ENCODE measurements around the gene F2RL2.

F2RL2 gene, protein sequence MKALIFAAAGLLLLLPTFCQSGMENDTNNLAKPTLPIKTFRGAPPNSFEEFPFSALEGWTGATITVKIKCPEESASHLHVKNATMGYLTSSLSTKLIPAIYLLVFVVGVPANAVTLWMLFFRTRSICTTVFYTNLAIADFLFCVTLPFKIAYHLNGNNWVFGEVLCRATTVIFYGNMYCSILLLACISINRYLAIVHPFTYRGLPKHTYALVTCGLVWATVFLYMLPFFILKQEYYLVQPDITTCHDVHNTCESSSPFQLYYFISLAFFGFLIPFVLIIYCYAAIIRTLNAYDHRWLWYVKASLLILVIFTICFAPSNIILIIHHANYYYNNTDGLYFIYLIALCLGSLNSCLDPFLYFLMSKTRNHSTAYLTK

DNA sequence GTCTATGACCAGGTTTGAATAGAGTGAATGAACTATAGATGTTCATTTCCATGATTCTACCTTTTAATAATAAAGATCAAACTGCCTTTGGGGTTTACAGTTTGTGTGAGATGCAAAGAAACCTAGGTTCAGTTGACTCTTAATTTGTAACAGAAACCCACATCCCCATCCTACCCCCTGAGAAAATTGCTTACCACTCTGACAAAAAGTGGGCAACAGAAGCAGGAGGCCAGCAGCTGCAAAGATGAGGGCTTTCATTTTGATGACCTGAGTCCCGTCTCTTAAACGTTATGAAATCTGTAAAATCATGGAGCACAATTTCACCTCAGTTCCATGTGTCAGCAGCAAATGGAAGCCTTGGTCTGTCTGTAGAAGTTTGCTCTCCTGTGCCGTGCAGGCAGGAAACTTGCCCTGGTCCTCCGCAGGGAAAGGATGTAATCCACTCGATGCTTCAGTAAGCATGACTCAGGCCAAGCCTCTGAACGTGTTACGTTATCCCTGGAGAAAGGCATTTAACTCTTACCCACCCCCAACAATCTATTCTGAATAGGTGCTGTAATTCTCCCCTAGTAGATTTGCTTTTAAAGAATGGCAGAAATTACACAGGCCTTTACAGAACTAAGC lies at the start of gene F2RL2:
F2RL2 (minus strand) TSS at position 431 of the 624 bp plus-strand sequence; CDS start at position 258, 173 bp downstream.
- DNase-seq = no peak

DNA sequence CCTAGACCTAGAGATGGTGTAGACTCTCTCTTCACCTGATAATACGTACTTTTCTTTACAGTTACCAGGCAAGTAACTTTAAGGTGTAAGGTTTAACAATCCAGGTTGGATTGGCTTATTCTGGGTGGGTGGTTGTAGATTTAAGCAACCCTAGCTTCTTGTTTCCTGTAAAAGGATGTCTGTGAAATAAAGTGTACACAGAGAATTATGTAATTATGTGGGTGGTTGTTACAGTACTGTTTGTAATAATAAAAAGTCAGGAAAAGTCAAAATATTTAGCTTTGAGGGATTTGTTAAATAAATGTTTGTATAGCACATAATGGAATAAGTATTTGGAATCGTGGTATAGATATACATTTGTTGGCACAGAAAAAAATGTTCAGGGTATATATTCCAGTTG lies 49.0 kb upstream of the F2RL2 start:
- DNase-seq = no peak

DNA sequence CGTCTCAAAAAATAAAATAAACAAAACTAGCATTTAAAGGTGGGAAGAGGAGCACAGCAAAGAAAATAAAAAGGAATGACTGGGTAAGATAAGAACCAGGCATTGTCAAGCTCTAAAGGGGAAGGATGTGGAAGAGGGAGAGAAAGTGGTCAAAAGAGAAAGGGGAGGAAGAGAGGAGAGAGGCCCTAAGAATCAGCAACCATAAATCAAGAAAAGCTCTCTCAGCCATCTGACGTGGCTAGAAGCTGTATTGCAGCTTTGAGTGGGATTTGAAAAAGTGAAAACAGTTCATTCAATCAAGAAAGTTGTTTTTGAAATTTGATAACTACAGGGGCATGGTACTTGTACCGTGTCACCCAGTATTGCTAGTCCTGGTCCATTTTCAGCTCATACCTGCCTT lies 47.3 kb upstream of the F2RL2 start:
- DNase-seq = no peak

DNA sequence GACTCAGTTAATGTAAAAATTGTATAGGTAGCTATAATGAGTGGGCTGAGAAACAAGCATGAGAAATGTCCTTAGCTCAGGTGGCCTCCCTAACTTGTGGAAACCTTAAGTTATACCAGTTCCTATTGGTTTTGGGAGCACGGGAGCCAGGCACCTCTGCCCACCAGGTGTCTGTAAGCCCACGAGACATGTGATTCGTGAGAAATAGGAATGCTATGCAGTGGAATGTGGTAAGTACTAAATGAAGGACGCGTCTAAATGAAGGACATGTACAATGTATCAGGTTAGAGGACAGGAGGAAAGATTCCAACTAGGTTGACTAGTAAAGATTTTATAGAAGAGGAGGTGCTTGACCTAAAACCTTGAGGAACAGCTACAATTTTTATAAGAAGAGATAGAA lies 46.0 kb upstream of the F2RL2 start:
- DNase-seq = no peak

DNA sequence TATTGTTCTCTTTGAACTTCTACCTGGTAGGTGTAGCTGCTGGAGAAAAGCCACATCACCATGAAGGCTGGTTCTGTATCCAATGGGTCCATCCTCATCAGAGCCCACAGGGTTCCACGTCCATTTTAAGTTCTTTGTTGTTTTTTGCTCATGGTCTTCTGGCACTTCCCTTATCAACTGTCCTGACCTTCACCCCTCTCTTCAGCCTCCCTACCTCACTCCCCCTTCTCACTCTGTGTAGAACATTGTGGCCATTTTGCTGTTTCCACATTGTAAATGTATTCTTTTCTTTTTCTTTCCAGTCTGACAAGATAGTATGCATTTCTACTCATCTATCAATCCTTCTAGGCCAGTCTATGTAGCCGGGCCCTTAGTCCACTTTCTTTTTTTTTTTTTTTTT lies 44.3 kb upstream of the F2RL2 start:
- DNase-seq = no peak

DNA sequence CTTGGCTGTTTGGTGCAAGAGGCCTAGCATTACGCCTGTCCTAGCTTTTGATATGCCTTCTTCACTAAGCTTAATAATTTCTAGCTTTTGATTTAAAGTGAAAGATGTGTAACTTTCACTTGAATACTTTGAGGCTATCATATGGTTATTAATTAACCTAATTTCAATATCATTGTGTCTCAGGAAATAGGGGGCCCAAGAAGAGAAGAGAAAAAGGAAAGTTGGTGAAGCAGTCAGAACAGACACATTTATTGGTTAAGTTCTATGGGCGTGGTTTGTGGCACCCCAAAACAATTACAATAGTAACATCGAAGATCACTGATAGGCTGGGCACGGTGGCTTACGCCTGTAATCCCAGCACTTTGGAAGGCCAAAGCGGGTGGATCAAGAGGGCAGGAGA lies 40.9 kb upstream of the F2RL2 start:
- no peak for DNase-seq

DNA sequence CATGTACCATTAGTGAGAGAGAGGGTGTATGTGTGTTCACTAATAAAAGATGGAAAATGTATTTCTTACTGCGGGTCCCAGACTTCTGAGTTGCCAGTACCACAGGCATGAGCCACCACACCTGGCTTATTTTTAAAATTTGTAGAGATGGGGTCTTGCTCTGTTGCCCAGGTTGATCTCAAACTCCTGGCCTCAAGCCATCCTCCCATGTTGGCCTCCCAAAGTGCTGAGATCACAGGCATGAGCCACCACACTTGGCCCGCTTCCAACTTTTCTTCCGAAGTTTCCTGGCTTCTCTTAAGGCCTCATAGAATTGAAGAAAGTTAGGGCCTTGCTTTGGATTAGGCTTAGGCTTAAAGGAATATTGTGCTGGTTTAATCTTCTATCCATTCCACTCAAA lies 40.4 kb upstream of the F2RL2 start:
- no peak for DNase-seq

DNA sequence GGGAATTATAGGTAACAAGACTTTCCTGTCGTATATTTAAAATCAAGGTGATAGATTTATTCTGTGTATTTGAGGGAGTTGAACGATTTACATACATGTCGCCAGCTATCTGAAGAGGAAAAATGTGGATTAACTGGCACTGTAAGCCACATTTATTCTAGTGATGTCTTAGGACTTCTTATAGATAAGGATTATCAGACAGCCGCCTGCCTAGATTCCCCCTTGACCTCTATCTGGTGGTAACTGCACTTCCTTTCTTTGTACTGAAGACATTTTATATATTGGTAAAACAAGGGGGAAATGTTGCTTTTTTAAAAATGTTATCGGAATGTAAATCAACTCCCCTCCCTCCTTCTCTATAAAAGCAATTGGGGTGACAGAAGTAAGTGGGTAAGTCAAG lies 39.3 kb upstream of the F2RL2 start:
- no peak for DNase-seq

DNA sequence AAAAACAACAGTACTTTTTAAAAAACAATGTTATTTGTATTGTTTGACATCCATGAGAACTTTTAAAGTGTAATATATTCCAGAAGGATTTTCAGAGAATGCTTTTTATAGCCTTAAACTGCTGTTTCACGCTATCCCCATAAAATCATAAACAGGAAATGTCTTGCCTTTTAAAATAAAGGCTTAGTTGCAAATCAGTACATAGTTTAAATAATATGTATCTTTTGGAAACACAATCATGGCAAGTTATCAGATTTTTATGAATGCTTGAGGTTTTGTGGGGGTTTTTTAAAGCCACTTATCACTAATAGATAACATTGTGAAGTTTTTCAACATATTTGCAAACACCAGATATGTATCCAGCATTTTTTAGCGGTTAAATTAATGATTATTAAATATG lies 37.2 kb upstream of the F2RL2 start:
- DNase-seq = no peak

DNA sequence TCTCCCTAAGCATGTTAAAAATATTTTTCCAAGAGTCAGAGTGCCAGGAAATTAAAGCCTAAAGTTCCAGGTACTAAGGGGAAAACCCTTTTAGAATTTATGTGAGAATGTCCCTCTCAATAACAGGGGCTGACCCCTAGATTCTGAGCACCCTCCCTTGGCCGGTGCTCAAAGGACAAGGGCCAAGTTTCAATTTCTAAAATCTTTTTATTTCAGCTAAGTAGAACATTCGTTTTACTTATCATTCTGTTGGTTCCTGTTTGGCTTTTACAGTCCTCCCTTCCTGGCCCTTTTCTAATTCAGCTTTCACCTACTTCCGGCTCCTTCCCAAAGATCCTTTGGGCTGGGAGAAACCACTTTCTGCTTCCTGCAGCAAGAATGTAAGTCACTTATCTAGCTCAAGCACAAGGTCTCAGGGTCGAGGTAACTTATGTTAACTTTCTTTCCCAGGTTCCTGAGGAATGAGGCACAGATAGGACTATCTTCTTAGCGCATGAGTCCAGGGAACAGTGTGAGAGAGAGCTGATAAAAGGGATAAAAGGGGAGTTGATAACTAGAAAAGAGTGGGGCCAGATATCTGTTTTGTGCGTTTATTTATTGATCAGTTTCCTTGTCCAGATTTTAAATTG lies 34.6 kb upstream of the F2RL2 start:
- DNase-seq = no peak

DNA sequence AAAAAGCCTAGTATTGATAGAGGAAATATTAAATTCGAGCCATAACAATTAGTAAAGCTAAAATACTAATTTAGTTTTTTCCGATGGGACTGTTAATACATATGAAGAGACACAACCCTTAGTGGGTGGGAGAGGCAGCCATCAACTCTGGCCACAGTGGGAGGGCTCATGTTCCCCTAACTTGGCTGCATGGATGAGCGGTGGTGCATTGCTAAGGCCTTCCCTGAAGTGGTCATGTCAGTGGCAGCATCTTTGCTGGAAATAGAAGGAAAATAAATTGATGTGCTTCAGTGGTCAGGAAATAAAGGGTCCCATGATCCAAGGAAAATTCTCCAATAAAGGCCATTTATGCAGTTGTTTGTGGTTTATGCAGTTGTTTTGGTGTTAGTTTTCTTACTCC lies 33.9 kb upstream of the F2RL2 start:
- DNase-seq = no peak

DNA sequence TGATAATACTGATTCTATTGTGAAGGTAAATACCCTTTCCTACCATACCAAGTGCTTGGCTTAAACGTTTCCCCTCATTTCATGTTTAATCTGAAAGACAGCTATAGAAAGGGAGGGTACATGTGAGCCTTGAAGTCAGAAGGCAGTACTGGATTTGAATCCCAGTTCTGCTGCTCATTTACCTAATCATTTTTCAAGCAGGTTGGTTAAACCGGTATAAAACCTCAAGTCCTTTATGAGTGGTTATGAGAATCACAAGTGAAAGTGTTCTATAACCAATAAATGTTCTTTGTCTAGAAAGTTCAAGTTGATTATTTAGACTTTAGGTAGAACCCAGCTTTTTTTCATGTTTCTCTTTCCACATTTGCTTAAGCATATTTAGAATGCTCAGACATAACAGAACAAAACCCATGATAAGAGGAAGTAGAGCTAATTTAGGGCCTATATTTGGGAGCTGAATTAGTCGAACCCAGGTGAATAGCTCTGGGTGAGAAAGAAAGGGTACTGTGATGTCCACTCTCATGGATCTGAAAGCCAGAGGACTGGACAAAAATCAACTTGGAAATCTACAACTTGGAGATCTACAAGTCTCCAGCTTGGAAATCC lies 29.7 kb upstream of the F2RL2 start:
- DNase-seq = no peak

DNA sequence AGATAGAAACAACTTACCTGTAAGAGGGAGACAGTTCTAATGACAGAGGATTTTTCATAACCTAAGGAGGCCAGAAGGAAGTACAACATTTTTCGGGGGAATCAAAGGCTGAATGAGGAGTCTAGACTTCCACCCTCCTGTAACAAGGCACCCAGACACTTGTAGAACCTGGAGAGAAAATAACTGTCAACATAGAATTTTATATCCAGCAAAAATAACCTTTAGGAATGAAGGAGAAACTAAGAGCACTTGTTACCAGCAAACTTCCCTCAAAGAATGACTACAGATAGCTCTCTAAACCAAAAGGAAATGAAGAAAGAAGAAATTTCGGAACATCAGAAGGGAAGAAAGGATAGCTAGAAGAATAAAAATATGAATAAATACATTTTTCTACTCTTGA lies 25.9 kb upstream of the F2RL2 start:
- no peak for DNase-seq

DNA sequence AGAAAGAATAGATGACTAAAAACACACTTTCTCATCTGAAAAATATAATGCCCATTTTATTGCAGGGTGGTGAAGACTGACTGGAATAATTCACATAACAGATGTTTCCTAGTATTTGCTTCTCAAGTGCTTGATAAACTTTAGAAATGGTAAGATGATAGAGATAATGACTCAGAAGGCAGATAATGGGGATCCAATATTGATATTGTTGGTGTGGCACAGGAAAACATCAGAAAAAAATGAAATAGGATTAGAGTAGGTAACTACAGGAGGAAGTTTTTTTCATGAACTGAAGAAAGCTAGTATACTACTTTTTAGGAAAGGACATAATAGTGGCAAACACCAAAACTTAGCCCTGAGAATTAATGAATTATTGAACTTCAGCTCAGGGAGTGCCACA lies 20.2 kb upstream of the F2RL2 start:
- no peak for DNase-seq

DNA sequence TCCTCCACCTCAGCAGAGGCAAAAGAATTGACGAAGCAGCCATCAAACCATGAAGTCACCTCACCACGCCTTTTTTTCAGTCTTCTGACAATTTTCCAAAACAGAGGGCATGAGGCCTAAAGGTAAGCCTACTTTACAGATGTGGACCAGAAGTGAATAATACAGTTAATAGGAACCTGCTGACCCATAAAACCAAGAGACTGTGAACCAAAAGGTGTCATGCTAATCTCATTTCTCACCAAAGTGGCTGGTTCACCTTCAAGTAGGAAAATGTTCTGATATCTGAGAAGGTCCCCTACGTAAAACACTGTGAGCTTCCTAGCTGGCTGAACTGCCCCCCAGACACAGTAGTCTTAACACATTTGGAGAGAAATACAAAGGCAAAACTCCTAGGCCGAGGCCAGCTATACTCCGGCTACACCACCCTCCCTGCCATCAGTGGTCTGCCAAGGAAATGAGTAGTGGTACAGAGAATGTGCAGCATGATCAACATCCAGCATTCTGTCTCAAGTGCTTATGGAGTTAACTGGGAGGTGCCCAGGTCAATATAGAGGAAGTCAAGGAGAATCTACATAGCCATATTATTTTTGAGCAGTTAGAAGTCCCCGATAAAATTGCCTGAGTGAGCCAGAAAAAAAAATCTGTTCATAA lies 19.3 kb upstream of the F2RL2 start:
- no peak for DNase-seq

DNA sequence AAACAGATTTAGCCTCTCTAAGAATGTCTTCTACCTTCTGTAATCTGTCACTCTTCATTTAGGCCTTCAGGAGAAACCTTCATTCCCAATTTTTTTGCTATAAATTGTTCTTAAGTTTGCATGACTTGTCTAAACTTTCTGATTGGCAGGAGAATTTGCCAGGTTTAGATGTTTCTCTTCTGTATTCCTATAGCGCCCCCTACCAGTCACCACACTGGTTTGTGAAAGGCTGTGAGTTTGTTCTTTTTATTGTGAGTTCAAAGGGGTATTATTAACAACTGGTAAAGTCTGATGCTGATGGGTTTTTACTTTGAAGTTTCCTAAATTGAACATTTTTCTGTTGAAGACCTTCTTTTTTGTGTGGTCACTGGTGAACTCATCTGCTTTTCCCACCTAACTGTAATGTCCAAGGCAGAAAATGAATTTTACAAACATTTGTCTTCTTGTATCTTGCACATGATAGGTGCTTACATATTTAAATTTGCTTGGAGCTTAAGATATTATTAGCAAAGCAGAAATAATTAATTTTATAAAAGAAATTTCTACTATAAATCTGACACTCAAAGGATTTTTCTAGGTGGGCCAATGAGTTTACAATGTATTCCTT lies 18.4 kb upstream of the F2RL2 start:
- peak; percentile 50 to 68 for DNase-seq

DNA sequence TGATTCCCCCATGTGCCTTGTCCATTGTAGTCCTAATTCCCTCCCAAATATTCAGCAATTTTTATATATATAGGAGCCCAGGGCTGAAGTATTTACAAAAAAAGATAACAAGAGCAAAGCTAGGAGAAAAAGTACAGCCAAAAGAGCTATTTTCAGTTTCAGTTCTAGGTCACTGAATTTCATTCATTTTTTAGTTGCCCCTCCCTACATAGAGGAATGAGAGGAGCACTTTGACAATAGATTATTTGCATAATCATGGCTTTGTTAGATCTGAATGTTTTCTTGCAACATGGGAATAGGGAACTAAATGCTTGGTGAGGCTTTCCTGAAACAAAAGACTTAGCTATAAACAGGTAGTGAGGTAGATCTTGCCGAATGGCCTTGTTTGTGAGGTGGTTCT lies 15.3 kb upstream of the F2RL2 start:
- no peak for DNase-seq

DNA sequence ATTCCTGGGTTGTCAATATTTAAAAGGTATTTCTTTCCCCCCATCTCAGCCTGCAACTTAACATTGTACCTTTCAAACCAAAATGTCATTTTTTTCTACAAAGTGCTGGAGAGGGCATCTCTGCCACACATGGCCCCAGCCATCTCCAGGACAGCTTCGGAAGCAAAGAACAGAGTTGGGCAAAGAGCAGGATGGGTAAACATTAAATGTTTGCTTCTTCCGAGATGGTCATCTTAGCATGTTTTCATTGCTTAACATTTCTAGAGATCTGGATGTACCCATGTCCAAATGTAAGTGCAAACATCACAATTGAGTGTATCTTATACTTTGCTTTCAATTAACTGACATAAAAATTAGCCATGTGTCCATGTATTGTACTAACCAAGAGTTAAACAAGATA lies 14.3 kb upstream of the F2RL2 start:
- DNase-seq = no peak

DNA sequence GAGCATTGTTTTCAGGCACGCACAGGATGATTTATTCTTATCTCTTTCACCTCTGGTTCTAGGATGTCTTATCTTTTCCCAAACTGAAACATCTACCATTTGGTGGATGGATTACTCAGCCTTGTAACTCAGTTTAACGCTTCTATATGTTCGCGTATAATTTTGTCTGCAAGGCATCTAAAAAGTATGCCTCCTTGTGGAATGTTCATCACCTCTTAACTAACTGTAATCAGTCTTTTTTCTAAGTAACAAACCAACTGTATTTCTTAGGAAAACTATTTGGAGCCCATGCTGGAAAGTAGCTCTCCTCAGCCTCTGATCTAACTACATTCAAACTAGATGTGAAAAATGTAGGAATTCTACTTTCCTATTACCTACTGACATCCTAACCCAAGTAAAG lies 11.5 kb upstream of the F2RL2 start:
- DNase-seq = no peak

DNA sequence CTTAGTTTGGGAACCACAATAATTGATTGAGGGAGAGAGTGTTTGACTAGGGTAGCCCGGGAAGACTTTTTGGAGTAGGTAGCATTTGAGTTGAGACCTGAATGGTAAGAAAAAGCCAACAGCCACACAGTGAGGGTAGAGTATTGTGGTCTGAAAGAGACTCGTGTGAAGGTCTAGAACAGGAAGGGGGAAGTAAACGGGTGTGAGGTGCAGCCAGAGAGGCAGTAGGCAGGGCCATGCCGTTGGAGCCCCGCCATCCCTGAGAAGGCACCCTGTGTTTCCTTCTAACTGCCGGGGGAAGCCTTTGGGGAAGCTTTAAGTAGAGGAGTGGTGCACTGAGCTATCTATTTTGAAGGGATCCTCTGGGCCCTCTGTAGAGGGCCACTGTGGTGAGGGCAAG lies 3.5 kb upstream of the F2RL2 start:
- DNase-seq = peak; percentile 4 to 10

DNA sequence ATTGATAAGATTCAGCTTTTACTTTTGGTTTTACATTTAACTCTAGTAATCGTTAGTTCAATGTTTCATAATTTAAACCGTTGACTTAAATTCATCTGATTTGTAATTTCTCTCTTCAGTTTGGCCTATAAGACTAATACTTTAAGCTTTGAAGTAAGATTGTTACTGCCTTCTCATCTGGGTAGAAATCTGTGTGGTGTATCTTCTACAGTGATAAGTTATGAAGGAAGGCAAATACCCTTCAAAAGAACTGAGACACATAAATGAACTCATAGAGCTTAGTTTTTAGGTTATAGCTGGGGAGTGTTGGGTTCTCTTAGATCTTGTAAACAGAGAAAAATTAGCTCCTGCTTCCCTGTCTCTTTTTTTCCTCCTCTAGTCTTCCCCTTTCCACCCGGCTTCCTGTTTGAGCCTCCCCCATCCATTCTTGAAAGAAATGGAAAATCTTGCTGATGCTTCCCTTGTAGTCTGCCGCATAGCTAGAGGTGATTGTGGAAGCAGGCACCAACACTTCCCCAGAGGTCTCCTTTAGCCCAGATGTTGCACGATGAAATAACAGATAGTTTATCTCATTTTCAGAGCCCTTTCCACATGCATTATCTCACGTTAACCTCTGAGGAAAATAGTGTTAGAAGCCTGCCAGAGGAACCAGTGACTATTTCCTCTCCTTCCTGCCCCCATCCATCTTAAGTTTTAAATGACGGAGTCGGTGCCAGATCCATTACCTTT lies 2.0 kb upstream of the F2RL2 start:
- DNase-seq = no peak

DNA sequence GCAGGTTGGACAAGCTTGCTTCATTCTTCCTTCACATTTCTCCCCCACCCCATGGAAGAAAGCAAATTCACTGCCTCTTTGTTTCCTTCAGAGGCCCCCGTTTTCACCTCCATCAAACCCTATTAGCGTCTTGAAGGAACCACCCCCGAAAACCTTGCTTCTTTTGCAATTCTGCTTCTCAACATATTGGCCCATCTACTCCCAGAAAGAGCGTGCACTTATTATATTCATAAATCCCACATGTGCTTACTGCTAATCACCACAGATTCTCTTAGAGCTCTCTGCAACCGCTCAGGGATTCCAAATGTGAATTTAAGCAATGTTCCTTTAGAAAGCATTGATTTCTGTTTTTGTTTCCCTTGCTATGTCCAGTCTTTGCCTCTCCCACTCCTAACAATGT lies 1.1 kb downstream of the F2RL2 start:
- no peak for DNase-seq

Measured in CD4-positive, alpha-beta T cell treated with Interleukin-1 beta for 1 hour (primary cell).